ENCODE data around the gene NEB. TPM values are rescaled to one million over a fixed set of nuclear protein-coding genes. Genes with fewer than 3 reads are reported as not detected.
"Not testable (repeated sequence)": the region's sequence is repeated elsewhere in the genome, so short reads cannot be mapped to it uniquely, and the experiment has no call there.

The NEB gene
- total RNA-seq, 3 donors from 2014 or later = 2.0 to 2.8 (median 2.6) TPM

- no peak for DNase-seq (ENCODE audit: low spot score in 2 of 2)
- no peaks in the 10 kb centered on the region for H3K9me3 ChIP-seq
- H3K27me3 ChIP-seq = no peaks in the 10 kb centered on the region
- H3K4me1 ChIP-seq = no peaks in the 10 kb centered on the region
- TF ChIP-seq POLR2A (IDR thresholded peaks at IDR 0.05) = no peak
- no peak for TF ChIP-seq CTCF (IDR thresholded peaks at IDR 0.05)
- TF ChIP-seq POLR2AphosphoS5 (IDR thresholded peaks at IDR 0.05) = no peak
- intact Hi-C loops (cut with DNase I; ENCODE audit: low total_unique reads) = no loop called here
- H3K4me3 ChIP-seq = no peak overlapping the region
- H3K27ac ChIP-seq = no peak overlapping the region
- no peaks in the 10 kb centered on the region for H3K36me3 ChIP-seq
Measured at GRCh38 chr2:151716721-151717120, 17.6 kb downstream of the NEB start.

GRCh38 chr2:151713291-151713903, 20.9 kb downstream of the NEB start:
- intact Hi-C loops (cut with DNase I; ENCODE audit: low total_unique reads) = no loop called here
- no peak overlapping the region for H3K4me3 ChIP-seq
- H3K9me3 ChIP-seq = no peaks in the 10 kb centered on the region
- H3K27ac ChIP-seq = no peak overlapping the region
- DNase-seq (ENCODE audit: low spot score in 2 of 2) = no peak
- H3K27me3 ChIP-seq = no peaks in the 10 kb centered on the region
- no peaks in the 10 kb centered on the region for H3K36me3 ChIP-seq
- TF ChIP-seq POLR2AphosphoS5 (IDR thresholded peaks at IDR 0.05) (no peak), CTCF (IDR thresholded peaks at IDR 0.05) (no peak), POLR2A (IDR thresholded peaks at IDR 0.05) (no peak)
- H3K4me1 ChIP-seq = no peaks in the 10 kb centered on the region

GRCh38 chr2:151711025-151711424, 23.3 kb downstream of the NEB start:
- H3K27me3 ChIP-seq = no peaks in the 10 kb centered on the region
- H3K9me3 ChIP-seq = no peaks in the 10 kb centered on the region
- no peak for DNase-seq (ENCODE audit: low spot score in 2 of 2)
- no peaks in the 10 kb centered on the region for H3K4me1 ChIP-seq
- no peak overlapping the region for H3K4me3 ChIP-seq
- no peaks in the 10 kb centered on the region for H3K36me3 ChIP-seq
- H3K27ac ChIP-seq = no peak overlapping the region
- TF ChIP-seq CTCF (IDR thresholded peaks at IDR 0.05) (no peak), POLR2AphosphoS5 (IDR thresholded peaks at IDR 0.05) (no peak), POLR2A (IDR thresholded peaks at IDR 0.05) (no peak)
- intact Hi-C loops (cut with DNase I; ENCODE audit: low total_unique reads) = no loop called here

- intact Hi-C loops (cut with DNase I; ENCODE audit: low total_unique reads) = no loop called here
- Histone ChIP-seq H3K9me3 (no peaks in the 10 kb centered on the region), H3K27ac (no peak overlapping the region), H3K27me3 (no peaks in the 10 kb centered on the region), H3K36me3 (no peaks in the 10 kb centered on the region), H3K4me3 (no peak overlapping the region), H3K4me1 (no peaks in the 10 kb centered on the region)
- no peak for TF ChIP-seq POLR2A (IDR thresholded peaks at IDR 0.05)
- no peak for TF ChIP-seq CTCF (IDR thresholded peaks at IDR 0.05)
- TF ChIP-seq POLR2AphosphoS5 (IDR thresholded peaks at IDR 0.05) = no peak
- DNase-seq (ENCODE audit: low spot score in 2 of 2) = no peak
Measured at GRCh38 chr2:151708788-151709187, 25.5 kb downstream of the NEB start.

GRCh38 chr2:151707857-151708256, 26.4 kb downstream of the NEB start:
- Histone ChIP-seq H3K4me1 (no peaks in the 10 kb centered on the region), H3K9me3 (no peaks in the 10 kb centered on the region), H3K27me3 (no peaks in the 10 kb centered on the region), H3K4me3 (no peak overlapping the region), H3K36me3 (no peaks in the 10 kb centered on the region), H3K27ac (no peak overlapping the region)
- DNase-seq (ENCODE audit: low spot score in 2 of 2) = no peak
- no peak for TF ChIP-seq CTCF (IDR thresholded peaks at IDR 0.05)
- intact Hi-C loops (cut with DNase I; ENCODE audit: low total_unique reads) = no loop called here

- intact Hi-C loops (cut with DNase I; ENCODE audit: low total_unique reads); H3K36me3 ChIP-seq; H3K27me3 ChIP-seq; DNase-seq (ENCODE audit: low spot score in 2 of 2); H3K27ac ChIP-seq; H3K4me3 ChIP-seq; H3K9me3 ChIP-seq; H3K4me1 ChIP-seq: not testable (repeated sequence)
Measured at GRCh38 chr2:151704480-151704961, 29.8 kb downstream of the NEB start.

GRCh38 chr2:151698134-151698533, 36.1 kb downstream of the NEB start:
- DNase-seq (ENCODE audit: low spot score in 2 of 2); H3K4me3 ChIP-seq; H3K27me3 ChIP-seq; H3K4me1 ChIP-seq; intact Hi-C loops (cut with DNase I; ENCODE audit: low total_unique reads); H3K27ac ChIP-seq; H3K9me3 ChIP-seq; H3K36me3 ChIP-seq: not testable (repeated sequence)
